HepG2 (cell line): Measurements from ENCODE around the gene NDNF. TPM values are rescaled to one million over a fixed set of nuclear protein-coding genes. Genes with fewer than 3 reads are reported as not detected.

Experiments
- ATAC-seq: fragments of 200-7000 bp; cut with Tn5 transposase; 3 replicates; pipeline ENCODE4 v1.9.1; 2020; ENCODE audit warnings: mild to moderate bottlenecking, moderate library complexity
- BruUV-seq: library from RNA; stranded (reverse); fragments of 400-500 nt; replicated peaks from 2 replicates; lab custom pipeline; 2021; lab: Mats Ljungman, UMichigan
- CTCF ChIA-PET: fragments of 300-600 bp; formaldehyde crosslinking; extraction: SDS; loops from one replicate; lab custom pipeline; 2021; ENCODE audit warnings: low total read pairs, inconsistent platforms, low intra/inter-chr PET ratio; lab: Yijun Ruan, JAX
- POLR2A ChIA-PET: fragments of 350-600 bp; sonication (Branson Sonifier 250); formaldehyde crosslinking; loops from one replicate; lab custom pipeline; 2020; ENCODE audit warnings: antibody characterized with exemption, inconsistent platforms; lab: Yijun Ruan, JAX
- DNase-seq: peaks from one replicate; pipeline ENCODE4 v3.0.0-alpha.2; 2015; ENCODE audit warnings: low spot score
- FAIRE-seq: peaks from 3 replicates; lab custom pipeline; 2011; peaks lifted over from hg19 to GRCh38; lab: Jason Lieb, UNC
- H2AFZ ChIP-seq: one replicate; pipeline ENCODE4 v1.6.1; 2011; ENCODE audit warnings: low read length, inconsistent platforms
- H3K27ac ChIP-seq: fragments of 300-600 bp; 3 replicates; pipeline ENCODE4 v1.8.0; 2011; ENCODE audit warnings: mixed run types, mild to moderate bottlenecking, mixed read lengths, low read length, inconsistent platforms; ENCODE audit not compliant: insufficient read depth; ENCODE audit errors: extremely low read length
- H3K27me3 ChIP-seq, 2 experiments: fragments of 200-600 bp in 1 of 2; 2 replicates in 1 of 2; 3 replicates in 1 of 2; pipeline versions ENCODE4 v1.6.0 to v1.8.0; 2011; ENCODE audit warnings: low read length in 2 of 2, mild to moderate bottlenecking in 2 of 2, moderate library complexity in 2 of 2, inconsistent platforms in 1 of 2; ENCODE audit not compliant: insufficient read depth in 2 of 2, control insufficient read depth in 1 of 2
- H3K36me3 ChIP-seq, 2 experiments: fragments of 200-600 bp in 1 of 2; replicated peaks in 1 of 2; 2 replicates in 1 of 2; 3 replicates in 1 of 2; pipeline versions ENCODE4 v1.5.1 to v1.8.0; 2011; ENCODE audit warnings: low read length in 2 of 2, inconsistent platforms in 1 of 2; ENCODE audit not compliant: insufficient read depth in 2 of 2, control insufficient read depth in 1 of 2
- H3K4me1 ChIP-seq: 2 replicates; pipeline ENCODE4 v1.5.1; 2012; ENCODE audit warnings: low read length, inconsistent platforms; ENCODE audit not compliant: insufficient read depth
- H3K4me2 ChIP-seq: 2 replicates; pipeline ENCODE4 v1.6.0; 2011; ENCODE audit warnings: low read depth, low read length, inconsistent platforms
- H3K4me3 ChIP-seq, 3 experiments: fragments of 200-600 bp in 1 of 3; sonication (generic), shearing (Covaris generic) in 1 of 3; replicated peaks in 1 of 3; 2 replicates each; pipeline ENCODE4 v1.5.1; 2011 to 2016; ENCODE audit warnings: low read length in 3 of 3, inconsistent platforms in 2 of 3, low read depth in 2 of 3, mild to moderate bottlenecking in 2 of 3, control low read depth in 1 of 3, mixed read lengths in 1 of 3; ENCODE audit not compliant: insufficient read depth in 1 of 3
- H3K79me2 ChIP-seq: one replicate; pipeline ENCODE4 v1.6.1; 2011; ENCODE audit warnings: low read length, inconsistent platforms; ENCODE audit not compliant: insufficient read depth
- H3K9ac ChIP-seq: 2 replicates; pipeline ENCODE4 v1.6.0; 2011; ENCODE audit warnings: mild to moderate bottlenecking, low read depth, low read length, inconsistent platforms; ENCODE audit not compliant: insufficient read depth
- H3K9me3 ChIP-seq: 2 replicates; pipeline ENCODE4 v1.5.1; 2012; ENCODE audit warnings: mild to moderate bottlenecking, low read length
- H4K20me1 ChIP-seq: 2 replicates; pipeline ENCODE4 v1.6.0; 2011; ENCODE audit warnings: inconsistent platforms, mild to moderate bottlenecking, low read length, moderate library complexity; ENCODE audit not compliant: insufficient read depth
- ATM ChIP-seq: fragments of 450-650 bp; IDR thresholded peaks from 2 replicates; pipeline ENCODE4 v1.7.1; 2017; ENCODE audit warnings: mild to moderate bottlenecking, borderline replicate concordance
- GZF1 ChIP-seq: sonication (generic); formaldehyde crosslinking; IDR thresholded peaks from 2 replicates; pipeline ENCODE4 v1.5.1; 2020; ENCODE audit warnings: mild to moderate bottlenecking, missing genetic modification reagents
- HMGA1 ChIP-seq: sonication (generic); formaldehyde crosslinking; conservative IDR thresholded peaks from 2 replicates; pipeline ENCODE4 v1.4.0; 2020; ENCODE audit warnings: missing genetic modification reagents
- IRF2 ChIP-seq: IDR thresholded peaks from 2 replicates; pipeline ENCODE4 v1.6.1; 2018; ENCODE audit warnings: missing genetic modification reagents, missing compliant biosample characterization
- KAT2B ChIP-seq: fragments of 150-350 bp; IDR thresholded peaks from 2 replicates; pipeline ENCODE4 v1.6.1; 2014; ENCODE audit warnings: low read depth, low read length, borderline replicate concordance
- KDM4B ChIP-seq: sonication (generic); formaldehyde crosslinking; IDR thresholded peaks from 2 replicates; pipeline ENCODE4 v1.4.0; 2020; ENCODE audit warnings: missing genetic modification reagents
- MLLT10 ChIP-seq: sonication (generic); formaldehyde crosslinking; IDR thresholded peaks from 2 replicates; pipeline ENCODE4 v1.4.0; 2020; ENCODE audit warnings: missing genetic modification reagents
- TOPORS ChIP-seq: sonication (generic); formaldehyde crosslinking; IDR thresholded peaks from 2 replicates; pipeline ENCODE4 v1.8.0; 2023; ENCODE audit warnings: mild to moderate bottlenecking, missing genetic modification reagents
- ZNF180 ChIP-seq: sonication (generic); formaldehyde crosslinking; IDR thresholded peaks from 2 replicates; pipeline ENCODE4 v1.4.0; 2020; ENCODE audit warnings: low read depth, missing genetic modification reagents, borderline replicate concordance
- ZNF33B ChIP-seq: sonication (generic); formaldehyde crosslinking; IDR thresholded peaks from 2 replicates; pipeline ENCODE4 v1.5.1; 2020; ENCODE audit warnings: mild to moderate bottlenecking, missing genetic modification reagents
- ZNF430 ChIP-seq: sonication (generic); formaldehyde crosslinking; IDR thresholded peaks from 2 replicates; pipeline ENCODE4 v1.9.0; 2021; ENCODE audit warnings: mild to moderate bottlenecking, missing genetic modification reagents
- WGBS: methylation state at CpG from one replicate; pipeline ENCODE4 v1.1.6; 2017; ENCODE audit warnings: low lambda C conversion rate; 5-methylcytosine and 5-hydroxymethylcytosine counted together
- in situ Hi-C: cut with HindIII; loops from 2 replicates; pipeline ENCODE4 v1.10.0; 2017; ENCODE audit warnings: low pct_unique_long_range_greater_than_20kb; ENCODE audit not compliant: extremely low pct_ligation_motif_present
- intact Hi-C: fragments of 100-400 bp; cut with micrococcal nuclease; formaldehyde crosslinking; loops from one replicate; pipeline ENCODE4 v1.10.0; 2022; ENCODE audit not compliant: unreplicated experiment
- polyA plus RNA-seq, 8 experiments: library from polyadenylated mRNA; depleted of rRNA in 3 of 8; stranded (reverse) in 7 of 8; unstranded in 1 of 8; fragments of >200 nt; fragmentation: Illumina TruSeq in 4 of 8; extraction: Trizol in 4 of 8; gene quantifications; 2 replicates each; pipeline versions ENCODE4 v1.2.1 to v1.2.3, GENCODE V29; 2011 to 2016; ENCODE audit warnings: low read depth in 4 of 8, missing spikeins in 1 of 8, mixed read lengths in 1 of 8; ENCODE audit not compliant: insufficient read depth in 1 of 8
- total RNA-seq, 5 experiments: library from RNA; depleted of rRNA; stranded (reverse); fragments of >200 nt; fragmentation: Illumina TruSeq; extraction: Trizol; gene quantifications; 2 replicates each; pipeline ENCODE4 v1.2.3, GENCODE V29; 2016; ENCODE audit warnings: low read depth in 1 of 5
- TF ChIP-seq, protein P1 (sequence below): sonication (generic); formaldehyde crosslinking; conservative IDR thresholded peaks from 2 replicates; pipeline ENCODE4 v1.4.0; 2020; ENCODE audit warnings: missing genetic modification reagents
- TF ChIP-seq, protein P2 (sequence below): sonication (generic); formaldehyde crosslinking; IDR thresholded peaks from 2 replicates; pipeline ENCODE4 v1.5.1; 2020; ENCODE audit warnings: missing genetic modification reagents, mild to moderate bottlenecking, borderline replicate concordance
- TF ChIP-seq, protein P3 (sequence below): IDR thresholded peaks from 2 replicates; pipeline ENCODE4 v1.6.1; 2016; ENCODE audit warnings: mild to moderate bottlenecking, missing biosample characterization, missing genetic modification reagents

Gene NDNF
- total and polyA plus RNA-seq, 2 of the 13 experiments (the other 11 are each of a cell fraction or from before 2014, with no cell fraction given), result not detected

DNA sequence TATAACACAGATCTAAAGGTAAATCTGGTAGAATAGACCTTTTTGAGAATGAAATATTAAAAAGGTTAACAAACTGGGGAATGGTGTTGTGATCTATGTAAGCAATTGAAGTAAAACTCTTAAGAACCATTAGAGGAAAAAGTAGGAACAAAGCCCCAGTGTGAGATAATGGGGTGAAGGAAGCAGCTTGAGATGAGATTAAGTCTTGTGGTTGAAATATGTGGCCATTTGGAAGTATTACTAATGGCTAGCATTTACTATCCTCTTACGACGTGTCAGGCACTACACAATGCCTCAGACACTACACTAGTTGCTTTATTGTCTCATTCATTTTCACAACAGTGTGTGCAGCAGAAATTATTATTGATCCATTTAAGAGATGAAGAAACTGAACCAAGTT, 25.9 kb upstream of the NDNF start:
- Histone ChIP-seq H4K20me1 (no peaks in the 10 kb centered on the region), H2AFZ (no peak overlapping the region), H3K27me3 (no peaks in the 10 kb centered on the region), H3K9me3 (no peaks in the 10 kb centered on the region), H3K27ac (no peak overlapping the region), H3K79me2 (no peaks in the 10 kb centered on the region), H3K9ac (no peak overlapping the region), H3K4me3 (no peak overlapping the region), H3K4me1 (no peaks in the 10 kb centered on the region), H3K36me3 (no peaks in the 10 kb centered on the region), H3K4me2 (no peak overlapping the region)
- intact Hi-C loops (no loop called here), in situ Hi-C loops (loop anchor here (10.0 kb wide), 1 partner anchor 943 kb away; no protein-coding TSS in a partner anchor)
- ChIA-PET CTCF (no interaction called here), POLR2A (no interaction called here)
- TF ChIP-seq TOPORS (CRISPR knock-in tag), result no peak
- no peak for TF ChIP-seq KDM4B (CRISPR knock-in tag)
- TF ChIP-seq IRF2 (CRISPR knock-in tag), result no peak
- TF ChIP-seq, protein P1, sequence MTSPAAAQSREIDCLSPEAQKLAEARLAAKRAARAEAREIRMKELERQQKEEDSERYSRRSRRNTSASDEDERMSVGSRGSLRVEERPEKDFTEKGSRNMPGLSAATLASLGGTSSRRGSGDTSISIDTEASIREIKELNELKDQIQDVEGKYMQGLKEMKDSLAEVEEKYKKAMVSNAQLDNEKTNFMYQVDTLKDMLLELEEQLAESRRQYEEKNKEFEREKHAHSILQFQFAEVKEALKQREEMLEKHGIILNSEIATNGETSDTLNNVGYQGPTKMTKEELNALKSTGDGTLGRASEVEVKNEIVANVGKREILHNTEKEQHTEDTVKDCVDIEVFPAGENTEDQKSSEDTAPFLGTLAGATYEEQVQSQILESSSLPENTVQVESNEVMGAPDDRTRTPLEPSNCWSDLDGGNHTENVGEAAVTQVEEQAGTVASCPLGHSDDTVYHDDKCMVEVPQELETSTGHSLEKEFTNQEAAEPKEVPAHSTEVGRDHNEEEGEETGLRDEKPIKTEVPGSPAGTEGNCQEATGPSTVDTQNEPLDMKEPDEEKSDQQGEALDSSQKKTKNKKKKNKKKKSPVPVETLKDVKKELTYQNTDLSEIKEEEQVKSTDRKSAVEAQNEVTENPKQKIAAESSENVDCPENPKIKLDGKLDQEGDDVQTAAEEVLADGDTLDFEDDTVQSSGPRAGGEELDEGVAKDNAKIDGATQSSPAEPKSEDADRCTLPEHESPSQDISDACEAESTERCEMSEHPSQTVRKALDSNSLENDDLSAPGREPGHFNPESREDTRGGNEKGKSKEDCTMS (CRISPR knock-in tag), result no peak
- TF ChIP-seq GZF1 (CRISPR knock-in tag), result no peak
- no peak for TF ChIP-seq ZNF33B (CRISPR knock-in tag)
- TF ChIP-seq, protein P2, sequence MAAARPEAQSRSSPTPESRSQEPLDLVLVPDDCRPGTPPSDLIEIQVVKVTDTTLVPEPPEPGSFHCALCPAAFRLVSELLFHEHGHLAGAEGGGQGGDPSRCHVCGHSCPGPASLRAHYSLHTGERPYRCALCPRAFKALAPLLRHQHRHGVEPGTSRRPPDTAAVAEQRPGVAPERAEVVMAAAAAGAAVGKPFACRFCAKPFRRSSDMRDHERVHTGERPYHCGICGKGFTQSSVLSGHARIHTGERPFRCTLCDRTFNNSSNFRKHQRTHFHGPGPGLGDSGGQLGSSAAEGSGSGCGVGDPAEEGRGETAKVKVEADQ, result no peak
- TF ChIP-seq, protein P3, sequence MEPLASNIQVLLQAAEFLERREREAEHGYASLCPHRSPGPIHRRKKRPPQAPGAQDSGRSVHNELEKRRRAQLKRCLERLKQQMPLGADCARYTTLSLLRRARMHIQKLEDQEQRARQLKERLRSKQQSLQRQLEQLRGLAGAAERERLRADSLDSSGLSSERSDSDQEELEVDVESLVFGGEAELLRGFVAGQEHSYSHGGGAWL (CRISPR knock-in tag), result no peak
- no peak for TF ChIP-seq HMGA1
- no peak for TF ChIP-seq ATM
- TF ChIP-seq KAT2B, result no peak
- no peak for TF ChIP-seq ZNF430 (CRISPR knock-in tag)
- TF ChIP-seq ZNF180 (CRISPR knock-in tag), result no peak
- TF ChIP-seq MLLT10 (CRISPR knock-in tag), result no peak
- no TSS peak for BruUV-seq
- no peak for ATAC-seq
- DNase-seq, result no peak
- FAIRE-seq, result no peak
- 7% methylated on average over 2 of the region's 2 CpGs for WGBS
